OCI-LY3 (cell line): ENCODE data around the gene AFMID.

Experiments used
- H2AFZ ChIP-seq: fragments of 200-600, 300-600 bp; shearing (Covaris generic); 2 replicates; pipeline ENCODE4 v1.6.0; 2014; ENCODE audit warnings: antibody characterized with exemption, low read depth, low read length
- H3K27ac ChIP-seq: fragments of 200-600, 300-600 bp; sonication (generic); 2 replicates; pipeline ENCODE4 v1.5.1; 2014; ENCODE audit warnings: mild to moderate bottlenecking, low read length, moderate library complexity, mixed read lengths
- H3K27me3 ChIP-seq: fragments of 200-600, 300-600 bp; sonication (generic); 2 replicates; pipeline ENCODE4 v1.6.1; 2014; ENCODE audit warnings: low read depth, low read length, mixed read lengths
- H3K36me3 ChIP-seq: fragments of 200-600, 300-600 bp; sonication (generic); replicated peaks from 2 replicates; pipeline ENCODE3; 2014; ENCODE audit warnings: low read depth, low read length, mixed read lengths
- H3K4me1 ChIP-seq: fragments of 300-600, 200-600 bp; sonication (generic); 2 replicates; pipeline ENCODE4 v1.6.1; 2014; ENCODE audit warnings: low read length, mixed read lengths
- H3K4me2 ChIP-seq: fragments of 200-600, 300-600 bp; sonication (generic); 2 replicates; pipeline ENCODE4 v1.6.1; 2014; ENCODE audit warnings: low read length, mixed read lengths
- H3K4me3 ChIP-seq: fragments of 300-600, 200-600 bp; sonication (generic); 2 replicates; pipeline ENCODE4 v1.5.1; 2014; ENCODE audit warnings: antibody characterized with exemption, mild to moderate bottlenecking, low read length, moderate library complexity
- H3K79me2 ChIP-seq: fragments of 300-600, 200-600 bp; shearing (Covaris generic); 2 replicates; pipeline ENCODE4 v1.6.1; 2014; ENCODE audit warnings: mild to moderate bottlenecking, low read length, mixed read lengths
- H3K9ac ChIP-seq: fragments of 300-600, 200-600 bp; shearing (Covaris generic); 2 replicates; pipeline ENCODE4 v1.6.0; 2014; ENCODE audit warnings: mild to moderate bottlenecking, low read length, moderate library complexity
- H3K9me3 ChIP-seq: fragments of 200-600, 300-600 bp; shearing (Covaris generic); 2 replicates; pipeline ENCODE4 v1.6.1; 2014; ENCODE audit warnings: low read length, mixed read lengths; ENCODE audit not compliant: insufficient read depth
- H4K20me1 ChIP-seq: fragments of 200-600, 300-600 bp; sonication (generic); 2 replicates; pipeline ENCODE4 v1.6.1; 2016; ENCODE audit warnings: low read length, mixed read lengths; ENCODE audit not compliant: insufficient read depth
- EZH2phosphoT487 ChIP-seq: fragments of 200-600 bp; shearing (Covaris generic); IDR thresholded peaks from 2 replicates; pipeline ENCODE4 v1.6.1; 2018; ENCODE audit warnings: antibody characterized with exemption, mixed run types, low read depth
- TF ChIP-seq, protein P1 (sequence below): fragments of 200-600, 300-600 bp; sonication (generic); IDR thresholded peaks from 2 replicates; pipeline ENCODE4 v1.5.1; 2014; ENCODE audit warnings: antibody characterized with exemption, low read length, low read depth

AFMID gene

GRCh38 chr17:78226055-78226758 lies 39.0 kb downstream of the AFMID start:
- H3K9ac ChIP-seq: no peak overlapping the region

GRCh38 chr17:78226759-78227454 lies 39.7 kb downstream of the AFMID start:
- Histone ChIP-seq H4K20me1 (no peaks in the 10 kb centered on the region), H2AFZ (no peak overlapping the region), H3K27me3 (peaks cover 7% of the 10 kb centered on the region; the same call in 1 of the 2 replicates), H3K36me3 (peaks cover 28% of the 10 kb centered on the region), H3K4me1 (peaks cover 18% of the 10 kb centered on the region), H3K4me3 (no peak overlapping the region; the same call in 1 of the 2 replicates), H3K79me2 (no peaks in the 10 kb centered on the region), H3K27ac (no peak overlapping the region), H3K9me3 (no peaks in the 10 kb centered on the region), H3K9ac (no peak overlapping the region), H3K4me2 (peak overlapping the region; percentile 52)
- TF ChIP-seq, protein P1, sequence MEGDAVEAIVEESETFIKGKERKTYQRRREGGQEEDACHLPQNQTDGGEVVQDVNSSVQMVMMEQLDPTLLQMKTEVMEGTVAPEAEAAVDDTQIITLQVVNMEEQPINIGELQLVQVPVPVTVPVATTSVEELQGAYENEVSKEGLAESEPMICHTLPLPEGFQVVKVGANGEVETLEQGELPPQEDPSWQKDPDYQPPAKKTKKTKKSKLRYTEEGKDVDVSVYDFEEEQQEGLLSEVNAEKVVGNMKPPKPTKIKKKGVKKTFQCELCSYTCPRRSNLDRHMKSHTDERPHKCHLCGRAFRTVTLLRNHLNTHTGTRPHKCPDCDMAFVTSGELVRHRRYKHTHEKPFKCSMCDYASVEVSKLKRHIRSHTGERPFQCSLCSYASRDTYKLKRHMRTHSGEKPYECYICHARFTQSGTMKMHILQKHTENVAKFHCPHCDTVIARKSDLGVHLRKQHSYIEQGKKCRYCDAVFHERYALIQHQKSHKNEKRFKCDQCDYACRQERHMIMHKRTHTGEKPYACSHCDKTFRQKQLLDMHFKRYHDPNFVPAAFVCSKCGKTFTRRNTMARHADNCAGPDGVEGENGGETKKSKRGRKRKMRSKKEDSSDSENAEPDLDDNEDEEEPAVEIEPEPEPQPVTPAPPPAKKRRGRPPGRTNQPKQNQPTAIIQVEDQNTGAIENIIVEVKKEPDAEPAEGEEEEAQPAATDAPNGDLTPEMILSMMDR: no peak
- no peak for TF ChIP-seq EZH2phosphoT487

More at GRCh38 chr17:78226055-78226758, 39.0 kb downstream of the AFMID start:
- H3K4me1 ChIP-seq: peaks cover 18% of the 10 kb centered on the region
- H3K36me3 ChIP-seq: peaks cover 32% of the 10 kb centered on the region
- no peak overlapping the region for H2AFZ ChIP-seq
- H3K27me3 ChIP-seq: peaks cover 7% of the 10 kb centered on the region; the same call in 1 of the 2 replicates
- TF ChIP-seq EZH2phosphoT487: no peak
- TF ChIP-seq, protein P1: no peak
- H3K27ac ChIP-seq: no peak overlapping the region
- no peak overlapping the region for H3K4me2 ChIP-seq
- no peak overlapping the region for H3K4me3 ChIP-seq
- no peaks in the 10 kb centered on the region for H3K9me3 ChIP-seq
- H4K20me1 ChIP-seq: no peaks in the 10 kb centered on the region
- no peaks in the 10 kb centered on the region for H3K79me2 ChIP-seq

- TF ChIP-seq, protein P1: no peak
- TF ChIP-seq EZH2phosphoT487: no peak
- Histone ChIP-seq H3K9ac (no peak overlapping the region), H3K27ac (no peak overlapping the region), H3K9me3 (no peaks in the 10 kb centered on the region), H3K36me3 (peaks cover 28% of the 10 kb centered on the region), H3K4me1 (peaks cover 18% of the 10 kb centered on the region), H4K20me1 (no peaks in the 10 kb centered on the region), H3K27me3 (peaks cover 7% of the 10 kb centered on the region; the same call in 1 of the 2 replicates), H3K4me2 (peak overlapping the region; percentile 52), H2AFZ (no peak overlapping the region), H3K79me2 (no peaks in the 10 kb centered on the region), H3K4me3 (no peak overlapping the region)
Observed at GRCh38 chr17:78227455-78227916, 40.3 kb downstream of the AFMID start.

GRCh38 chr17:78228176-78228575 lies 41.0 kb downstream of the AFMID start:
- Histone ChIP-seq H3K9ac (no peak overlapping the region), H4K20me1 (no peaks in the 10 kb centered on the region), H3K27ac (no peak overlapping the region), H3K27me3 (peaks cover 7% of the 10 kb centered on the region; the same call in 1 of the 2 replicates), H3K4me1 (peaks cover 18% of the 10 kb centered on the region), H3K4me3 (no peak overlapping the region), H3K36me3 (peaks cover 23% of the 10 kb centered on the region), H3K4me2 (no peak overlapping the region), H2AFZ (no peak overlapping the region), H3K79me2 (no peaks in the 10 kb centered on the region), H3K9me3 (no peaks in the 10 kb centered on the region)
- TF ChIP-seq, protein P1: no peak
- no peak for TF ChIP-seq EZH2phosphoT487
